ENCODE measurements around the gene WDFY4. TPM values are rescaled to one million over a fixed set of nuclear protein-coding genes. Genes with fewer than 3 reads are reported as not detected.

Gene WDFY4
- total RNA-seq, 1 donor from 2014 or later: 0.25 TPM

DNA sequence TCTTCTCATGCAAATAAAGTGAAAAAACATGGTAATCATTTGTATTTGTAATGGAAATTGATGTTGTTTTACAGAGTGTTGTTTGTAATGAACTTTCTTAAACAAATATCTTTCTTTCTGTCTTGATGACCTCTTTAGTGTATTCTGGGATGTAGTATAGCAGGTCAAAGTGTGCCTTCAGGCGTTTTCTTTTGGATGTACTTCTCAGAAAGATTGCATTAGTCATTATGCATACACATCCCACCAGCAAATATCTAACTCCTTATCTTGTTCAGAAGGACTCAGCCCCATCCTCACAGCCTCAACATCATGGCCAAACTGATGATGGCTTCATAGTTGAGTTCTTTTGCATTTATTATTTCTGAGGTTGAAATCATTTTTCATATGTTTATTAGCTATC is 130.3 kb downstream of the WDFY4 start:
- H3K4me3 Mint-ChIP-seq (ENCODE audit: unreplicated experiment): no peak overlapping the region
- Histone ChIP-seq H3K36me3 (ENCODE audit: insufficient read depth, low read length) (no peaks in the 10 kb centered on the region), H3K9me3 (ENCODE audit: insufficient read depth, low read depth, low read length) (no peaks in the 10 kb centered on the region), H3K9ac (ENCODE audit: low read length) (no peak overlapping the region), H2AFZ (ENCODE audit: low read depth, low read length) (no peak overlapping the region), H3K4me2 (ENCODE audit: low read length) (no peak overlapping the region), H3K27me3 (ENCODE audit: insufficient read depth, low read length) (no peaks in the 10 kb centered on the region), H4K20me1 (ENCODE audit: insufficient read depth, low read length) (no peaks in the 10 kb centered on the region), H3K27ac (ENCODE audit: low read depth, low read length) (no peak overlapping the region), H3K4me3 (ENCODE audit: insufficient read depth, low read depth, low read length) (no peak overlapping the region), H3K79me2 (ENCODE audit: insufficient read depth, low read length) (no peaks in the 10 kb centered on the region), H3K4me1 (ENCODE audit: insufficient read depth, low read length) (peaks cover 8% of the 10 kb centered on the region)
- TF ChIP-seq, protein P1, sequence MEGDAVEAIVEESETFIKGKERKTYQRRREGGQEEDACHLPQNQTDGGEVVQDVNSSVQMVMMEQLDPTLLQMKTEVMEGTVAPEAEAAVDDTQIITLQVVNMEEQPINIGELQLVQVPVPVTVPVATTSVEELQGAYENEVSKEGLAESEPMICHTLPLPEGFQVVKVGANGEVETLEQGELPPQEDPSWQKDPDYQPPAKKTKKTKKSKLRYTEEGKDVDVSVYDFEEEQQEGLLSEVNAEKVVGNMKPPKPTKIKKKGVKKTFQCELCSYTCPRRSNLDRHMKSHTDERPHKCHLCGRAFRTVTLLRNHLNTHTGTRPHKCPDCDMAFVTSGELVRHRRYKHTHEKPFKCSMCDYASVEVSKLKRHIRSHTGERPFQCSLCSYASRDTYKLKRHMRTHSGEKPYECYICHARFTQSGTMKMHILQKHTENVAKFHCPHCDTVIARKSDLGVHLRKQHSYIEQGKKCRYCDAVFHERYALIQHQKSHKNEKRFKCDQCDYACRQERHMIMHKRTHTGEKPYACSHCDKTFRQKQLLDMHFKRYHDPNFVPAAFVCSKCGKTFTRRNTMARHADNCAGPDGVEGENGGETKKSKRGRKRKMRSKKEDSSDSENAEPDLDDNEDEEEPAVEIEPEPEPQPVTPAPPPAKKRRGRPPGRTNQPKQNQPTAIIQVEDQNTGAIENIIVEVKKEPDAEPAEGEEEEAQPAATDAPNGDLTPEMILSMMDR (IDR thresholded peaks at IDR 0.05; ENCODE audit: insufficient read depth, low read depth, low read length): no peak
- TF ChIP-seq EZH2 (IDR thresholded peaks at IDR 0.05; ENCODE audit: insufficient read depth, low read length): no peak
- no peak overlapping the region for H3K27ac Mint-ChIP-seq (ENCODE audit: unreplicated experiment)
- peaks cover 5% of the 10 kb centered on the region for H3K9me3 Mint-ChIP-seq (ENCODE audit: unreplicated experiment)
- H3K36me3 Mint-ChIP-seq (ENCODE audit: low read depth, unreplicated experiment): no peaks in the 10 kb centered on the region
- H3K4me1 Mint-ChIP-seq (ENCODE audit: low read depth, unreplicated experiment): peaks cover 12% of the 10 kb centered on the region
- no peak for FAIRE-seq
- no peak for DNase-seq (ENCODE audit: low read depth)
- H3K27me3 Mint-ChIP-seq (ENCODE audit: low read depth, unreplicated experiment): peaks cover 5% of the 10 kb centered on the region

DNA sequence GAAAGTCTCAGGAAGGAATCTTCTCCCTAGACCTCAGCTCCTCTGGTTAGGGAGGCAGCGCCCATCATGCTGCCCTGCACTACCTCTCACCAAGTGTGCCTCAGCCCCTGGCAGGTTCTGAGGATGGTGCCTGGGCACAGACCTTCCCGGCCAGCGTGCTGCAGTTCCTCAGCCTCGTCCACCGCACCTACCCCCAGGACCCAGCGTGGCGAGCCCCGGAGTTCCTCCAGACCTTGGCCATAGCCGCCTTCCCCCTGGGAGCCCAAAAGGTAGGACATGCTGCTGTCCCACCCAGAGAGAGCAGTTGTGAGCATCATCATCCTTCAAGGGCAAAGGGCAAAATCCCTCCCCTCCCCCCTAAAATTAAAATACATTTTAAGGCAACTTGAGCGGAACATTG is 132.5 kb downstream of the WDFY4 start:
- no peak for DNase-seq (ENCODE audit: low read depth)
- H3K4me1 Mint-ChIP-seq (ENCODE audit: low read depth, unreplicated experiment): no peaks in the 10 kb centered on the region
- H3K27ac ChIP-seq (ENCODE audit: low read depth, low read length): no peak overlapping the region
- H3K36me3 Mint-ChIP-seq (ENCODE audit: low read depth, unreplicated experiment): no peaks in the 10 kb centered on the region
- H3K27me3 Mint-ChIP-seq (ENCODE audit: low read depth, unreplicated experiment): peaks cover 13% of the 10 kb centered on the region
- no peak overlapping the region for H3K4me3 Mint-ChIP-seq (ENCODE audit: unreplicated experiment)
- TF ChIP-seq EZH2 (IDR thresholded peaks at IDR 0.05; ENCODE audit: insufficient read depth, low read length): no peak
- TF ChIP-seq, protein P1 (IDR thresholded peaks at IDR 0.05; ENCODE audit: insufficient read depth, low read depth, low read length): no peak
- FAIRE-seq: no peak
- no peak overlapping the region for H2AFZ ChIP-seq (ENCODE audit: low read depth, low read length)
- H3K27me3 ChIP-seq (ENCODE audit: insufficient read depth, low read length): peaks cover 2% of the 10 kb centered on the region
- no peaks in the 10 kb centered on the region for H3K9me3 ChIP-seq (ENCODE audit: insufficient read depth, low read depth, low read length)
- peaks cover 6% of the 10 kb centered on the region for H3K9me3 Mint-ChIP-seq (ENCODE audit: unreplicated experiment)
- no peaks in the 10 kb centered on the region for H4K20me1 ChIP-seq (ENCODE audit: insufficient read depth, low read length)
- no peak overlapping the region for H3K4me2 ChIP-seq (ENCODE audit: low read length)
- no peak overlapping the region for H3K4me3 ChIP-seq (ENCODE audit: insufficient read depth, low read depth, low read length)
- H3K79me2 ChIP-seq (ENCODE audit: insufficient read depth, low read length): no peaks in the 10 kb centered on the region
- H3K4me1 ChIP-seq (ENCODE audit: insufficient read depth, low read length): no peaks in the 10 kb centered on the region
- H3K36me3 ChIP-seq (ENCODE audit: insufficient read depth, low read length): no peaks in the 10 kb centered on the region
- H3K27ac Mint-ChIP-seq (ENCODE audit: unreplicated experiment): no peak overlapping the region
- no peak overlapping the region for H3K9ac ChIP-seq (ENCODE audit: low read length)

- H3K36me3 ChIP-seq (ENCODE audit: insufficient read depth, low read length): no peaks in the 10 kb centered on the region
- FAIRE-seq (no peak), DNase-seq (ENCODE audit: low read depth) (no peak)
- no peak overlapping the region for H2AFZ ChIP-seq (ENCODE audit: low read depth, low read length)
- H3K4me3 Mint-ChIP-seq (ENCODE audit: unreplicated experiment): no peak overlapping the region
- H3K4me3 ChIP-seq (ENCODE audit: insufficient read depth, low read depth, low read length): no peak overlapping the region
- no peaks in the 10 kb centered on the region for H3K4me1 ChIP-seq (ENCODE audit: insufficient read depth, low read length)
- TF ChIP-seq, protein P1 (IDR thresholded peaks at IDR 0.05; ENCODE audit: insufficient read depth, low read depth, low read length): no peak
- no peak for TF ChIP-seq EZH2 (IDR thresholded peaks at IDR 0.05; ENCODE audit: insufficient read depth, low read length)
- H3K27me3 ChIP-seq (ENCODE audit: insufficient read depth, low read length): peaks cover 2% of the 10 kb centered on the region
- H3K27me3 Mint-ChIP-seq (ENCODE audit: low read depth, unreplicated experiment): peaks cover 17% of the 10 kb centered on the region
- H4K20me1 ChIP-seq (ENCODE audit: insufficient read depth, low read length): no peaks in the 10 kb centered on the region
- H3K9me3 Mint-ChIP-seq (ENCODE audit: unreplicated experiment): peaks cover 5% of the 10 kb centered on the region
- H3K27ac ChIP-seq (ENCODE audit: low read depth, low read length): no peak overlapping the region
- no peak overlapping the region for H3K9ac ChIP-seq (ENCODE audit: low read length)
- H3K36me3 Mint-ChIP-seq (ENCODE audit: low read depth, unreplicated experiment): no peaks in the 10 kb centered on the region
- no peak overlapping the region for H3K4me2 ChIP-seq (ENCODE audit: low read length)
- H3K79me2 ChIP-seq (ENCODE audit: insufficient read depth, low read length): no peaks in the 10 kb centered on the region
- H3K9me3 ChIP-seq (ENCODE audit: insufficient read depth, low read depth, low read length): no peaks in the 10 kb centered on the region
- H3K4me1 Mint-ChIP-seq (ENCODE audit: low read depth, unreplicated experiment): no peaks in the 10 kb centered on the region
- no peak overlapping the region for H3K27ac Mint-ChIP-seq (ENCODE audit: unreplicated experiment)
These were observed 133.4 kb downstream of the WDFY4 start for GRCh38 chr10:48818081-48818480.

All from astrocyte (in vitro differentiated cells and primary cell).